Chondrocyte (in vitro differentiated cells): ENCODE data around the gene ATP8B1. TPM values are rescaled to one million over a fixed set of nuclear protein-coding genes. Genes with fewer than 3 reads are reported as not detected.

Experiments used
- DNase-seq: peaks from one replicate; pipeline ENCODE4 v3.0.0; 2021; ENCODE audit warnings: mixed read lengths, low spot score
- H3K27ac Mint-ChIP-seq: one replicate; pipeline ENCODE4 v1.8.0; 2021; ENCODE audit warnings: mild to moderate bottlenecking, moderate library complexity, mixed read lengths; ENCODE audit not compliant: unreplicated experiment
- H3K27me3 Mint-ChIP-seq: 2 replicates; pipeline ENCODE4 v1.8.0; 2021; ENCODE audit warnings: low read depth, mixed read lengths
- H3K36me3 Mint-ChIP-seq: 2 replicates; pipeline ENCODE4 v1.8.0; 2021; ENCODE audit warnings: low read depth, mixed read lengths
- H3K4me1 Mint-ChIP-seq: 2 replicates; pipeline ENCODE4 v1.8.0; 2021; ENCODE audit warnings: low read depth, mild to moderate bottlenecking, mixed read lengths
- H3K4me3 Mint-ChIP-seq: one replicate; pipeline ENCODE4 v1.8.0; 2021; ENCODE audit warnings: mild to moderate bottlenecking, moderate library complexity, mixed read lengths; ENCODE audit not compliant: unreplicated experiment
- H3K9me3 Mint-ChIP-seq: 2 replicates; pipeline ENCODE4 v1.8.0; 2021; ENCODE audit warnings: low read depth, mixed read lengths
- total RNA-seq: library from RNA; stranded (reverse); gene quantifications from 3 replicates; pipeline ENCODE4 v1.2.1, GENCODE V29; 2021
- TF ChIP-seq, protein P1 (sequence below): fragments of 200-600 bp; sonication (generic); IDR thresholded peaks from 2 replicates; pipeline ENCODE4 v1.5.0; 2021; ENCODE audit warnings: antibody characterized with exemption, mild to moderate bottlenecking, moderate library complexity

ATP8B1 gene
- total RNA-seq, 1 donor from 2014 or later, result 35.4 TPM

GRCh38 chr18:57798713-57799373, 4.3 kb downstream of the ATP8B1 start:
- H3K4me3 Mint-ChIP-seq, result no peak overlapping the region
- no peaks in the 10 kb centered on the region for H3K9me3 Mint-ChIP-seq
- H3K27ac Mint-ChIP-seq, result no peak overlapping the region
- H3K36me3 Mint-ChIP-seq, result peaks cover 3% of the 10 kb centered on the region
- H3K4me1 Mint-ChIP-seq, result peaks cover 52% of the 10 kb centered on the region
- H3K27me3 Mint-ChIP-seq, result no peaks in the 10 kb centered on the region
- TF ChIP-seq, protein P1, sequence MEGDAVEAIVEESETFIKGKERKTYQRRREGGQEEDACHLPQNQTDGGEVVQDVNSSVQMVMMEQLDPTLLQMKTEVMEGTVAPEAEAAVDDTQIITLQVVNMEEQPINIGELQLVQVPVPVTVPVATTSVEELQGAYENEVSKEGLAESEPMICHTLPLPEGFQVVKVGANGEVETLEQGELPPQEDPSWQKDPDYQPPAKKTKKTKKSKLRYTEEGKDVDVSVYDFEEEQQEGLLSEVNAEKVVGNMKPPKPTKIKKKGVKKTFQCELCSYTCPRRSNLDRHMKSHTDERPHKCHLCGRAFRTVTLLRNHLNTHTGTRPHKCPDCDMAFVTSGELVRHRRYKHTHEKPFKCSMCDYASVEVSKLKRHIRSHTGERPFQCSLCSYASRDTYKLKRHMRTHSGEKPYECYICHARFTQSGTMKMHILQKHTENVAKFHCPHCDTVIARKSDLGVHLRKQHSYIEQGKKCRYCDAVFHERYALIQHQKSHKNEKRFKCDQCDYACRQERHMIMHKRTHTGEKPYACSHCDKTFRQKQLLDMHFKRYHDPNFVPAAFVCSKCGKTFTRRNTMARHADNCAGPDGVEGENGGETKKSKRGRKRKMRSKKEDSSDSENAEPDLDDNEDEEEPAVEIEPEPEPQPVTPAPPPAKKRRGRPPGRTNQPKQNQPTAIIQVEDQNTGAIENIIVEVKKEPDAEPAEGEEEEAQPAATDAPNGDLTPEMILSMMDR, result no peak
- DNase-seq, result no peak

DNA sequence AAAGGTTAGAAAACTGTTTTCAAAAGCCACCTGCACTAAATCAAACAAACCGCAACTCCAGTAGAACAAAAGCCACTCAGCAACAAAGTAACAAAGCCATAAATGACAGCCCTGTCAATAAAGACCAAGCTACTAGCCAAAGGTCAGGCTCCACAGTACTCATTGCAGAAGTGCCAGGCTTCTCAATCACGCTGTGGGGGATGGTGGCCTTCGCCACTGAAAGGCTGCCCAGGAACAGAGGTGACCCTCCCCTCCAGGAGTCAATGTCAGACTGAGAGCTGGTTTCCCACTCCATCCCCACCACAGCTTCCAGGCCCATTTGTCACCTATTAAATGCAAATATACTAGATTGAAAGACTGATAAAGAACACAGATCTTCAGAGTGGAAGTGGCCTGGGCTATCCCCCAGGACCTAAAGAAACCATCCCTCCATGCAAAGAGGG, 5.9 kb downstream of the ATP8B1 start:
- Mint-ChIP-seq H3K4me1 (peaks cover 64% of the 10 kb centered on the region), H3K4me3 (no peak overlapping the region), H3K36me3 (peaks cover 3% of the 10 kb centered on the region), H3K27me3 (no peaks in the 10 kb centered on the region), H3K9me3 (no peaks in the 10 kb centered on the region), H3K27ac (no peak overlapping the region)
- TF ChIP-seq, protein P1, result no peak
- no peak for DNase-seq

DNA sequence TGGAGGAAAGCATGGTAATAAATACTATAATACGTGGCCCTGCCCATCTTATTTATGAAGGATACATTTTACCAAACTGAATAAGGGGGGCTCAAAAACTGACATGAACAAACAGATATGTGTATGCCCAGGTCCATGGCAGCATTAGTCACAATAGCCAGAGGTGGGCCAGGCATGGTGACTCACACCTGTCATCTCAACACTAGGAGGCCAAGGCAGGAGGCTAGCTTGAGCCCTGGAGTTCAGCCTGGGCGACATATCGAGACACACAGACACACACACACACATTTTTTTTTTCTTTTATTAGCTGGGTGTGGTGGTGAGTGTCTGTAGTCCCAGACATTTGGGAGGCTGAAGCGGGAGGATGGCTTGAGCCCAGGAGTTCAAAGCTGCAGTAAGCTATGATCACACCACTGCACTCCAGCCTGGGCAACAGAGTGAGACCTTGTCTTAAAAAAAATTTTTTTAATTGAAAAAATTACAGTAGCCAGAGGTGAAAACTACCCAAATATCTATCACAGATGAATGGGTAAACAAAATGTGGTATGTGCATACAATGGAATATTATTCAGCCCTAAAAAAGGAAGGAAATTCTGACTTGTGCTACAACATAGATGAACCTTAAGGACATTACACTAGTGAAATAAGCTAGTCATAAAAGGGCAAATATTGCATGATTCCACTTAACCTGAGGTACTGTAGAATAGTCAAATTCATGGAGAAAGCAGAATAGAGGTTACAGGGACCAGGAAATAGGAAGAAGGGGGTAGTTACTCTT, 8.0 kb downstream of the ATP8B1 start:
- TF ChIP-seq, protein P1, result no peak
- no peak for DNase-seq
- Mint-ChIP-seq H3K4me1 (peaks cover 66% of the 10 kb centered on the region), H3K4me3 (no peak overlapping the region), H3K27me3 (no peaks in the 10 kb centered on the region), H3K36me3 (peaks cover 3% of the 10 kb centered on the region), H3K27ac (no peak overlapping the region), H3K9me3 (no peaks in the 10 kb centered on the region)

- TF ChIP-seq, protein P1, result no peak
- Mint-ChIP-seq H3K36me3 (peaks cover 3% of the 10 kb centered on the region), H3K27me3 (no peaks in the 10 kb centered on the region), H3K9me3 (no peaks in the 10 kb centered on the region), H3K4me1 (peaks cover 75% of the 10 kb centered on the region), H3K4me3 (peak overlapping the region; percentile 63), H3K27ac (peak overlapping the region; percentile 88)
- DNase-seq, result no peak
These were observed 9.7 kb downstream of the ATP8B1 start for GRCh38 chr18:57793302-57793986.

DNA sequence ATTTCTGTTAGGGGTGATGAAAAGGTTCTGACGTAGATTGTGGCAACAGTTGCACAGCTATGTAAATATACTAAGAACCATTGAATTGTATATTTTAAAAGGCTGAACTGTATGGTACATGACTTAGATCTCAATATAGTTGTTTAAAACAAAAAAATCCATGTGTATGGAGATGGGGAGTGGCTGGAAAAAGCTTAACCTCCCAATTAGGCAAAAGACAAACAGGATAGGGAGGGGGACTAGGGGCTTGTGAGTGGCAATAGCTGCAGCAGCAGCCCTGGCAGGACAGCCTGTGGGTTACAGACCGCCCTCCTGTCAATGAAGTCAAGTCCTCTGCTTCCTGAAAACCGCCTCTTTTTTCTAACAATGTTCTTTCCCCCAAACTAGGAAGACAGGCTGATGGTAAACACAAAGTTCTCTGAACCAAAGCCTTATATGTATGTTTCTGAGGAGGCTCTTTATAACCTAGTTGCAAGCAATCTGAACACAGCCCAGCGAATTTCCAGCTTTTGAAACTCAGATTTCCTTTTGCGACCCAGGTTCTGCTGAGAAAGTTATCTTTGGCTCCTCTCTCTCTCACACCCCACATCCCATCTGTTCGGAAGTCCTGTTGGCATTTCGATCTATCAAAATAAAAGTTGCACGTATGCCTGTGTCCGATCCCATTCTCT, 10.3 kb downstream of the ATP8B1 start:
- H3K9me3 Mint-ChIP-seq, result no peaks in the 10 kb centered on the region
- peak overlapping the region; percentile 88 for H3K27ac Mint-ChIP-seq
- H3K4me3 Mint-ChIP-seq, result peak overlapping the region; percentile 63
- TF ChIP-seq, protein P1, result no peak
- DNase-seq, result no peak
- peaks cover 3% of the 10 kb centered on the region for H3K36me3 Mint-ChIP-seq
- no peaks in the 10 kb centered on the region for H3K27me3 Mint-ChIP-seq
- peaks cover 78% of the 10 kb centered on the region for H3K4me1 Mint-ChIP-seq
